Measurements from ENCODE around the gene TRIP12.
"Not testable (repeated sequence)": the region's sequence is repeated elsewhere in the genome, so short reads cannot be mapped to it uniquely, and the experiment has no call there.

The TRIP12 gene

DNA sequence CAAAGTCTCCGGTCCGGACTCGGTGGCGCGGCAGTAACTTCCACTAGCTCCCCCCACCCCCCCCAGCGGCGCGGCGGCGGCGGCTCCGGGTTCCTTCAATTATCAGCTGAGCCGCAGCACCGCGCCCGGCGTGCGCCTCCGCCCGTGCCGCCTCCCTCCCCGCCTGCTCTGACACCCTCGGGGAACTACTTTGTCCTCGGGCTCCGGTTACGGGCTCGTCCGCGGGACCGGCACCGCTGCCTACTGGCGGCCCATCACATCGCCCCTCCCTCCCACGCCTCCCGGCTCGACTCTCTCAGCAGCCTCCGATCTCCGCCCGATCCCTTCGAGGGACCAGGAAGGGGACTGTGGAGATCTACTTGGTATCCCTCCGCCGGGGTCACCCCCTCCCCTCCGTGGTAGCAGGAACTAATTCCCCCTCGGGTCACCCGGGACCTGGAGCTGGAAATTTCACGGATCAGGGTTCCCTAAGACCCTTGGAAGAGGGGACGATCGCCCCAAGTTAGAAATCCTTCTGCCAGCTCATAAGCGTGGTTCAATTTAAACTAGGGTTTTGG is at the start of gene TRIP12:
TSS of gene TRIP12 (minus strand) at position 118 of the 557 bp plus-strand sequence. CDS start 41,930 bp downstream, outside the sequence.
- no peak for FAIRE-seq

DNA sequence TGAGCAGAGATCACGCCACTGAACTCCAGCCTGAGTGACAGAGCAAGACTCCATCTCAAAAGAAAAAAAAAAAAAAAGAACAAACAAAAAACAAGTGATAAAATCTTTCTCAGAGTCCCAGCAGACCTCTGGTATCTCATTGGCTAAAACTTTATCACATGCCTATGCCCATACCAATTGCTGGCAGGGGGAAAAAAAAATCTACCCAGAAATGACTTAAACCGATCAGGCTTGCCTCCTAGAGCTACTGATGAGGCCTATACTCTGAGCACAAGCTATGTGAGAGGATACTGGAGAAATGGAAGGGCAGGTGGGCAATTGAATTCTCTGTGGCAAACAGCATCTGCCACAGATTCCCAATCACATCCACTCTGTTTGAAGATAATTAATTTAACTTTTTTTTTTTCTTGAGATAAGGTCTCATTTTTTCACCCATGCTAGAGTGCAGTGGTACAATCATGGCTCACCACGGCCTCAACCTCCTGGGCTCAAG is 49.5 kb upstream of the TRIP12 start:
- FAIRE-seq, result no peak

DNA sequence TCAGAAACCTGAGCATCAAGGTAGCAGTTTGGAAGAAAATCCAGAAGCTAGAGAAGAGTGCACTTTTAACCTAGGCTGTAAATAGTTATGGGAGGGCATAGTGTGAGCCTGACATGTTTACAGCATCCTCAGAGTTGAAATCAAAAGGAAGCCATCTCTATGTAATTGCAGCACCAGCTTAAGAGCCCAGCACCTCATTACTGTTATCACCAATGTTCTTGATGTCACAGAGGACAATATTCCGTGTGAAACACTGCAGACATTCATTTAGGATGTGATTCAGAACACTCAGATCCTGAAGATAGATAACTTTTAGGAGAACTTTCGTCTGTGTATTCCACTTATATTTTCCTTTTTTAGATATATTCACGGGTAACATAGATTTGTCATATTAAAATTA is 48.6 kb upstream of the TRIP12 start:
- FAIRE-seq, result no peak

DNA sequence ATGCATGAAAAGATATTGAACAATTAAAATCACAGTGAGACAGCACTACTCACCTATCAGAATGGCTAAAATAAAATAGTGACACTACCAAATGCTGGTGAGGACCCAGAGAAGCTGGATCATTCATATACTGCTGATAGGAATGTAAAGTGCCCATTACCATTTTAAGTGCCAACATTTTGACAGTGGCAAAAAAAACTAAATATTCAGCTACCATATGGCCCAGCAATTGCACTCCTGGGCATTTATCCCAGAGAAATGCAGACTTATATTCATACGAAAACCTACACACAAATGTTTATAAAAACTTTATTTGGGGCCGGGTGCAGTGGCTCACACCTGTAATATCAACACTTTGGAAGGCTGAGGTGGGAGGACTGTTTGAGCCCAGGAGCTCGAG is 48.1 kb upstream of the TRIP12 start:
- FAIRE-seq, result no peak

DNA sequence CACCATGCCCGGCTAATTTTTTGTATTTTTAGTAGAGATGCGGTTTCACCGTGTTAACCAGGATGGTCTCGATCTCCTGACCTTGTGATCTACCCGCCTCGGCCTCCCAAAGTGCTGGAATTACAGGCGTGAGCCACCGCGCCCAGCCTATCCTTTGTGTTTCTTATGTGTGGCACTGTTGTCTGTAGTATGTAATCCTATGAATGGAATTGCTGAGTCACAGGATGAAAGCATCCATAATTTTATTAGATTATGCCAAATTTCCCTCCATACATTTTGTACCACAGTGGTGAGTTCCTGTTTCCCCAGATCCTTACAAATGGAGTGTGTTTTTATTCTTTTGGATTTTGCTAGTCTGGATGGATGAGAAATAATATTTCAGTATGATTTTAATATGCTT is 41.8 kb upstream of the TRIP12 start:
- FAIRE-seq, result not testable (repeated sequence)

DNA sequence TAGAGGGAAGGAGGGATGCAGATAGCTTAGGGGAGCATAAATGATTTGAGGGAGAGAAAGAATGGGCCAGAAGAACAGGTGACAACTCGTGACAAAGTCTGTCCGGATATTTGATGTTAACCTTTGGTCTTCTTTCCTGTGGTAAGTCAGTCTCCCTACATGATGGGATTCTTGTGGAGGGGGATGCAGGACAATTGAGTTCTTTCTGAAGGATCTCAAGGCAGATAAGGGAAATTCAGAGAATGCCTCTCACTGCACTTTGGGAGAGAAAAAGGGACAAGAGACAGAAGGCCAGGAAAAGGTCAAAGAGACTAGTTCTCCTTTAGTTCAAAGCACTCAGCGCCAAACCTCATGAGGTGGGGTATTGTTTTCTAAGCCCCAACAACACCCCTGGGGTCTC is 34.7 kb upstream of the TRIP12 start:
- no peak for FAIRE-seq

DNA sequence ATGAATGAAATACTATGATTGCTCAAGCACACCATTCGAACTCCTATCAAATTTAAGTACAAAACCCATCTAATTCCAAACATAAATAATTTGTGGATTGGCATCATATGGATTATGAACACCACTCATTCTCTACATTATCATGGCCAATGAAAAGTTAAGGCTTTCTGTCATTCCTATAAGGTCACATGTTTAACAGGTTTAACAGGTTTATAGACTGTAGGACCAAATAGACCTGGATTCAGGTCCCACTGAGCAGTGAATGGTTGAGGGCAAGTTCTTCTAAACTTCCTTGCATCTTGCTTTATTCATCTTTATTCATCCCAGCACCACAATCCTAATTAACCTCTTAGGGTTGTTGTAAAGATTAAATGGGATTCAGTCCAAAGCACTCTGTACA is 33.9 kb upstream of the TRIP12 start:
- FAIRE-seq, result no peak

DNA sequence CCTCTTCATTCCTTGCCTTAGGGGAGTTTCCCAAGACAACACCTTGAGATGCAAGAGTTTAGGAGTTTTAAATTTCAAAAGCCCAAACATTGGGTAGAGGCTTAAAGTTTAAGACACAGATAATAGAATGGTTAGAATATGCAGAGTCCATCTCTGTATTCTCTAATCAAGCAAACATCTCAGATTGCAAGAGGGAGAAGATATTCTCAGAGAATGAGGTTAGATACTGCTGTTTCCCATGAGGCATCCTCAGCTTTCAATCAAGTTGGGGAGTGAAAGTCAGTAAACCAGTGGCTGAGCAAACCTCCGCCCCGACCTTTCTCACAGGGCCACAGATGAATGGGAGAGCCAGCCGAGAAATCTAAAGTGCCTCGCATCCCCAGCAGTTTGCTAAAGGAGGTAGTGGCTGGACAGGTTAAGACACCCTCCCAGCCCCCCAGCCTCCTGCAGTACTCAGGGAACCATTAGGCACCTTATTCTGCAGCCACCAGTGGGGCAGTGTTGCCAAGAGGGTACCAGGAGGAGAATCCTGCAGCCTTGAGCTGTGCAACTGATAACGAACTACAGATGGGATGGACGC is 30.5 kb upstream of the TRIP12 start:
- FAIRE-seq, result no peak

DNA sequence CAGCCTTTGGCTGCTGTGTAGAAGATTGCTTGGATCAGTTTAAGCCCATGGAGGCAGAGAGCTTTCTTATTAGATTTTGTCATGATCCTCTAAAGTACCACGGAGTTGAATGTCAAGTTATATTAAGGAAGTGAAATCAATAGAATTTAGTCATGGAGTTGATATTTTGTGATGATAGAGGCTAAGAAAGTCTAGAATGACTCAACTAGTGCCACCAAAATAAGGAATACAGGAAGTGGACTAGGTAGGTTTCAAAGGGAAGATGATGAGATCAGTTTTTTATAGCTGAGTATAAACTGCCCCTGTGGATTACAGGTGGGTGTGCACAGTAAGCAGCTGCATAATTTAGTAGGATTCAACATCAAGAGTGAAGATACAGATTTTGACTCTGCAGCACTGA is 25.7 kb upstream of the TRIP12 start:
- FAIRE-seq, result no peak

DNA sequence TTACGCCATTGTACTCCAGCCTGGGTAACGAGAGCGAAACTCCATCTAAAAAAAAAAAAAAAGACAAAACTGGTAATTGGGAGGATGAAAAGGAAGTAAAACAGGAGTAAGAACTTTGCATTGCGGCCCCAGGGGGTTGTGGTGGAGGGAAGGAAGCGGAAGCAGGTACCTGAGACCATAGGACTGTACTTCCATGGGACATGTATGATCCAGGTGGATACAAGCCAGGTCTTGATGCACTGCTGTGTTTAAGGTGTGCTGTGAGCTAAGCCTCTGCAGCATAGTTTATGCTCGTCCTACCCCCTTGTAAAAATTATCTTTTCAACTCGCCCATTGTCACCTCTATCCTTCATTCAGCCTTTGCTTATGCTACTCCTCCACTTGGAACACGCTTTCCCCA is 24.2 kb upstream of the TRIP12 start:
- FAIRE-seq, result no peak

DNA sequence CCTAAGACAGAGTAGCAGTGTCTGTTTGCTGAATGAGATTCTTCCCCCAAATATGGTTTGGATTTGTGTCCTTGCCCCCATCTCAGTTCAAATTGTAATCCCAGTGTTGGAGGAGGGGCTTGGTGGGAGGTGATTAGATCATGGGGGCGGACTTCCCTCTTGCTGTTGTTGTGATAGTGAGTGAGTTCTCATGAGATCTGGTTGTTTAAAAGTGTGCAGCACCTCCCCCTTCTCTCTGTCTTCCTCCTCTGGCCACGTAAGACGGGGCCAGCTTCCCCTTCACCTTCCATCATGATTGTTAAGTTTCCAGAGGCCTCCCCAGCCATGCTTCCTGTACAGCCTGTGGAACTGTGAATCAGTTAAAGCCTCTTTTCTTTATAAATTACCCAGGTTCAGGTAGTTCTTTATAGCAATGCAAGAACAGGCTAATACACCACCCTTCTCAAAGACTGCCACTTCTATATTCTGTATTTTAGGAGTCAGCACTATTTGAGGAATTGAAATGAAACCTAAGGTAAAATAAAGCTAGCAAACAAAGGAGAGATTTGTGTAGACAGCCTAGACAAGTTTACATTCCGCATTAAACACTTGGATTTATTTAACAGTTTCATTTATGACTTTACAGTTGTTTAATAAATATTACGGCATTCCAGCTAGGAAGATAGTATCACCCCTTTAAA is 22.1 kb upstream of the TRIP12 start:
- no peak for FAIRE-seq

DNA sequence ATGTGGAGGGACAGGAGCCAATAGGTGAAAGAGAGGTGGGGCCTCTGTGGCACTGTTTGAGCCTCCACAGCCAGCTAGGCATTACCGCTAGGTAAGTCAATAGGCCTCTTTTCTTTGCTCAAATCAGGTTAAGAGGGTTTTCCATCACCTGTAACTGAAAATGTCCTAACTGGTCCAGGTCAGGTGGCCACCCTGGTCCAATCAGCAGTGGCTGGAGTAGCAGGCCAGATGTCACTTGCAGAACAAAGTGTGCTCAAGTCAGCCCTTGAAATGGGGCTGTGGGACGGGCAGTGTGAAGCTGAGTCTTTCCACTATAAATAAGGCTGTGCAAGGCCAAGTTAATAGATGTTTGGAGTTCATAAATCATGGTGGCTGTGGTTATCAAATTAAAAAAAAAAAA is 21.4 kb upstream of the TRIP12 start:
- no peak for FAIRE-seq

DNA sequence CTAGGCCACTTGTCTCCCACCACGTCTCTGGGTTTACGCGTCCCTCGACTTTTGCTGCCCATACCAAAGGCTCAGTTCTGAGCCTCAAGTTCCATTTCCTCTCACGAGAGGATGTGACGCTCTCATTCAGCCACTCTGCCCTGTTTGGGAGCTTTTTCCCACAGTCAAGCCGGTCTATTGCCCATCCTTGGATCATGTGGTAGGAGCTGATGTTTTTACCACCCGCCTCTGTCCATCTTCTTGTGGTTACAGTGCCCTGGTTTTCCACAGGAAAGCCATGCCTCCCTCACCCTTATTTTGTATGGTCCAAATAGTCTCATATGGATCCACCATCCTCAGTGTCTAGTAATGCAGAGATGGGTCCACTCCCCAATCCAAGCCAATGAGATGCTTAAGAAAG is 20.9 kb upstream of the TRIP12 start:
- FAIRE-seq, result no peak

DNA sequence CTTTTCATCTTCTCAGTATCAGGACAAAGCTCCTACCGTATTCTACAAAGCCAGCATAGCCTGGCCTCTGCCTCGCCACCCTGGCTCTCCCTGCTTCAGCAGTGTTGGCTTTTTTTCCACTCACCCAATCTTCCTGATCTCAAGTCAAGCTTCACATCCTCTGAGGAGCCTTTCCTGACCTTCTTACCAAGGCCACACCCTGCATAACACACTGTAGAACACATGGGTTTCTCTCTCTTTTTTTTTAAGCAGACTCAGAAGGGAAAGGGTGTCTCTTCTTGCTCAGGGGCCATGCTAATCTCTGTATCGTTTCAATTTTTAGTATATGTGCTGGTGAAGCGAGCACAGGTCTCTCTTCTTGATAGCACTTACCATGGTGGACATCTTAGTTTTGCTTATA is 15.7 kb upstream of the TRIP12 start:
- FAIRE-seq, result no peak

DNA sequence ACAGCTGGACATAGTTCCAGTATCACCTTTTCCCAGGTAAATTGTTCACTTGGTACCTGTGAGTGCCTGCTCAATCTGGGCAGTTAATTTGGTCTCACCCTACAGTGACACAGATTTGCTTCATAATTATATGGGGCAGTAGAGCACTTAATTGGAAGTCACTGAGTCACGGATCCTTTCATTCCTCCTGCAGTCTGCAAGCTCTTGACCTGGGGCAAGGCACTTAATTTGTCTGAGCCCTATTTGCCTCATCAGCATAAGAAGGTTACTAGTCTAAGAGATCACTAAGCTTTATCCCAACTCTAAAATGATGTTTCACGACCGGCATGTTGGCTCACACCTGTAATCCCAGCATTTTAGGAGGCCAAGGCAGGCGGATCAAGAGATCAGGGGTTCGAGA is 9.4 kb upstream of the TRIP12 start:
- no peak for FAIRE-seq

DNA sequence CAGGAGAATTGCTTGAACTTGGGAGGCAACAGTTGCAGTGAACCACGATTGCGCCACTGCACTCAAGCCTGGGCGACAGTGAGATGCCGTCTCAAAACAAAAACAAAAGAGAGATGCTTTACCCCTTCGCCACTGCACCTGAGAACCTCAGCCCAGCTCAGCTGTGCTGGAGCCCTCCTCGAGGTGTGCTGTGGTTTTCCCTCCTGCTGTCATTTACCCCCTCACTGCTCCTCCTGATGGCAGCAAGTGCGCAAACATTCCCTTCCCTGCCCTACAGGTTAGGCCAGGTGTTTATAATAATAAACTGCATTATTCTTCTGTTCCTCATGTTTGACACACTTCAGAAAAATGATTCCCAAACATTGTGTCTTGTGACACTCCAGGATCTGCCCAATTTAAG is 8.8 kb upstream of the TRIP12 start:
- FAIRE-seq, result no peak

DNA sequence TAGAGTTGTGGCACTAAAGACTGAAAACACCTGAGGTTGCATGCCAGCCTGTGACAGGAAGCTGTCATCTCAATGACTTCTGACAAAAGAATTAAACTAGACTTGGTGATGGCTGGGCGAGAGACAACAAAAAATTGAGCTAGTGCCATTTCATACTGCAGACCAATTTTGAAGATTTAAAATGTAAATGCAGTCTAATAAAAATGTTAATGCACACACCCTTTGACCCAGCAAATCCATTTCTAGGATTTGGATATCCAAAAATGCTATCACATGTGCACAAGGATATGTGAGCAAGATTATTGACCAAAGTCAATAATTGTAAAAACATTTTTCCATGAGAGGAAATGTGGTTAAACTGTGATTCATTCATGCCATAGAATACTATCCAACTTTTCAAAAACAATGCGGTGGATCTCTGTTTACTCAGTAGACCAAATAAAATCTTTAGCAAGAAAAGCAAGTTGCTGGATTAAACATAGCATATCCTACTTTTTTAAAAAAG is 6.1 kb upstream of the TRIP12 start:
- no peak for FAIRE-seq

DNA sequence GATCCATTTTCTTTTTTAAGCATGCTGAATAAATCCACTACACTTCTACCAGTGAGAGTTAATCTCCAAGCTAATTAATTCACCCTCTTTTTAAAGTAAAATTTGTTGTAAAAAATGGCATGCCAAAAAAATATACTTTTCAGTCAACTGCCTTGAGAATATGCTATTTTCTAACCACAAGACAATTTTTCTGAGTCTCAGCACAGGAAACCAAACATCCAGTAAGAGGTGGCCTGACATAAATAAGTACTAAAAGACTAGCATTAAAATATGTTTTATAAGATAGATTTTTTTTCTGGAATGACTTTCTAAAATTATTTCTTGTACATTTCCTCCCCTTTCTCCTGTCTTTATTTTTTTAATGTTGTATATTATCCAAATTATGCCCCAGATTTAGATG is 3.4 kb upstream of the TRIP12 start:
- FAIRE-seq, result no peak

DNA sequence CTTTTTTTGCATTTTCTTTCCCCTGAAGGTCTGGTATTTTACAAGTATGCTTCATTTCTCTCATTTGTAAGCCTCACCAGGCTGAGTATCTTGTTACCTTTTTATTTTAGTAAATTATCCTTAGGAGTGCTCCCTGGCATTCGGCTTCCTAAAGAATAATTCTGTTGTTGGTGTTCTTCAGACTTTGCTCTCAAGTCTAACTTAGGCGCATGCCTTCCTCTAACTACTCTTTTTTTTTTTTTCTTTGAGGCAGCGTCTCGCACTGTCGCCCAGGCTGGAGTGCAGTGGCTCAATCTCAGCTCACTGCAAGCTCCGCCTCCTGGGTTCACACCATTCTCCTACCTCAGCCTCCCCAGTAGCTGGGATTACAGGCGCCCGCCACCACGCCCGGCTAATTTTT is 2.7 kb upstream of the TRIP12 start:
- not testable (repeated sequence) for FAIRE-seq

DNA sequence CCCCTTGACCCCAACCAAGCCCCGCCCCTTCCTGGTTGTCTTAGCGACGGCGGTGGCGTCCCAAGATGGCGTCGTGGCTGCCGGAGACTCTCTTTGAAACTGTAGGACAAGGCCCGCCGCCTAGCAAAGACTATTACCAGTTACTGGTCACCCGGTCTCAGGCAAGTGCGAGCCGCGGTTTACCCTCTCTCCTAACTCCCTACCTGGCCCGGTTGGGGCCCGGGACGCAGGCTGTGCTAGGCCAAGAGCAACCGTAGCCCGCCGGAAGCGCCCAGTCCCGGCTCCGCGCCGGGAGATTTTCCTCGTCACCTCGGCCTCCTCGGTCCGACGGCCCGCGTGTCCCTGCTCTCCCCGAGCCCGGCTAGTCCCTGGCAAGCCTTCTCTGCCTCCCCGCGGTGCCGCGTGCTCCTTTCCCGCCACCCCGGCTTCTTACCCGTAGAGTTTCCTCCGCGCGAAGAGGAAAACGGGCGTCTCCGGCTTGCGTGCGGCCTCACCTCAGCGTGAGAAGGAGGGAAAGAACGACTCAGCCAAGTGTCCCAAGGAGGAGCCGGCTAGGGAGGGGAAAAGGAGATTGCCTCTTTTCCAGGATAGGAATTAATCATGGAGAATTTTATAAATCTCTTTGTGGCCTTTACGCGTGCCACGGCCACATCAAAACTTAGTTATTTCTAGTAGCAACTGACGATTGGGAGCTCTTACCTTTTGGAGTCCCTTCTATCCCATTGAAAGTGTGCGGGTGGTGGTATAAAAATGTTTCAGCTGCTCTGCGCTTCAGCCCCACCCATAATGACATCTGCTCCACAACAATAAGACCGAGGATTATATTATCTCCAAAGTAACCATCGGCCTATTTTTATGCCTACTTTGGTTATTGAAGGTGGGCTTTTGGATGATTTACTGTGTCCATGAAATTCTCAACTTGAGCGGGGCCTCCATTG is 909 bp upstream of the TRIP12 start, which contains the start of gene FBXO36:
TSS of gene FBXO36 (plus strand) at position 55 of the 938 bp plus-strand sequence. CDS start at position 66, 11 bp downstream.
- no peak for FAIRE-seq

DNA sequence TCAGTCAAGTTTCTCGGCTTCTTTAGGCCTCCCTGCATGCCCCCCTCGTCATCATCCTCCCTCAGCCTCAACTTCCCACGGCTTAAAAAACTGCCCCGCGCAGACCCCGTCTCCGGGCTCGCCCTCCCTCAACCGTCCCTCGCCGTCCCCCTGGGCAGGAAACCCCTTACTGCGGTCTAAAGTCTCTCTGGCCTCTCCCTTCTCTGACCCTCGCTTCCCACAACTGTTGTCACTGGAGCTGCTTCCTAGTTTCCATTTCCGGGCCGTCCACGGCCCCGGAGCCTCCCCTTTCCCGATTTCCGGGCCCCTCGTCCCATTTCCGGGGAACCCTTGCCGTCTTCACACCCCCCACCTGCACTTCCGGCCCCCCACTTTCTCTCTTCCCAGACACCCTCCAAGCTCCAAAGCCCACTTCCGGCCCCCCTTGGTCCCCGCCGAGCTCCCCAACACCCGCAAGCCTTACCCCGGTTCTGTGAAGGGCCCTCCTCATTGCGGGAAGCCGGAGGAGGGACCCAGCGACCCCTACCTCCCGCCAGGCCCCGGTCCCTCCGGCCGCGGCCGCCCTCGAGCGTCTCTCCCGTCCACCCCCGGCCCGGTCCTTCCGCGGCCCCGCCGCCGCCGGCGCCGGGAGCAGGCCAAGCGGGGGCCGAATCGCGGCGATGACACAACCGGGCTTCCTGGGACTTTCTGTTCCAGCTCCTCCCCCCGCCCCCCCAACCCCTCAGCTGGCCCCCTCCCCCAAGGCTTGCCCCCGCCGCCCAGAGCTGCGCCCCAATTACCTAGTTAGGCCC is 513 bp downstream of the TRIP12 start:
- FAIRE-seq, result no peak

DNA sequence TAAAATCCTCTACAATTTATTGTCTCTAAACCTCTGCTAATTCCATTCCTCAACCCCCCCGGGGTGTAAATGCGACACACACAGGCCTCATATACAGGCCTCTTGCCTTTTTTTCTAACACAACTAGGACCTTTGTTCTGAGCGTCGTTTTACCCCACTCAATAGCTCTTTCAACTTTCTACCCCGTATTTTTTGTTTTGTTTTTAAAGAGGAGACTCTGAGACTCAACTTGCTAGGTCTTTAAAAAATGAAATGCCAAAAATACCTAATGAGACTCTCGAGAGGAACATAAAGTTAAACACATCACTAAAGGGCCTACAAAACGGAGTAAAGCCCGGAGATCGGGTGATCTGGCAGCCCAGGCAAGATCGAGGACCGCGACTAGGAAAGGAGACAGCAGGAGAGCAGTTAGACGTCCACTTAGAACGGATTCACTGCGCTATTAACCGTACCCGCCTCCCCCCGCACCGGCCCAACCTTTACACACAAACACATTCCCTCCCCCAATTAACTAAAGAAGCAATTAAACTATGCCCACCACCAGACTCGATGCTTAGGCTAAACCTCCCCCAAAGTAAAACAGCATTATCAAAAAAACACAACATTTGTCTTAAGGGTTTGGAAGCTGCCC is 1.7 kb downstream of the TRIP12 start:
- FAIRE-seq, result no peak
